IMR-90 (cell line): ENCODE measurements around the gene MELTF.

Experiments used
- CTCF ChIP-seq: conservative IDR thresholded peaks from 2 replicates; pipeline ENCODE4 v1.5.1; 2012; ENCODE audit warnings: mild to moderate bottlenecking, low read depth, low read length, improper control_type of control experiment
- ELK1 ChIP-seq: fragments of 150-350 bp; IDR thresholded peaks from 2 replicates; pipeline ENCODE4 v1.6.1; 2016; ENCODE audit warnings: low read depth, mild to moderate bottlenecking, low read length, moderate library complexity, borderline replicate concordance
- MAFK ChIP-seq: IDR thresholded peaks from 2 replicates; pipeline ENCODE4 v1.6.1; 2012; ENCODE audit warnings: low read depth, low read length, improper control_type of control experiment
- POLR2A ChIP-seq: IDR thresholded peaks from 2 replicates; pipeline ENCODE4 v1.6.1; 2012; ENCODE audit warnings: mild to moderate bottlenecking, low read depth, low read length

DNA sequence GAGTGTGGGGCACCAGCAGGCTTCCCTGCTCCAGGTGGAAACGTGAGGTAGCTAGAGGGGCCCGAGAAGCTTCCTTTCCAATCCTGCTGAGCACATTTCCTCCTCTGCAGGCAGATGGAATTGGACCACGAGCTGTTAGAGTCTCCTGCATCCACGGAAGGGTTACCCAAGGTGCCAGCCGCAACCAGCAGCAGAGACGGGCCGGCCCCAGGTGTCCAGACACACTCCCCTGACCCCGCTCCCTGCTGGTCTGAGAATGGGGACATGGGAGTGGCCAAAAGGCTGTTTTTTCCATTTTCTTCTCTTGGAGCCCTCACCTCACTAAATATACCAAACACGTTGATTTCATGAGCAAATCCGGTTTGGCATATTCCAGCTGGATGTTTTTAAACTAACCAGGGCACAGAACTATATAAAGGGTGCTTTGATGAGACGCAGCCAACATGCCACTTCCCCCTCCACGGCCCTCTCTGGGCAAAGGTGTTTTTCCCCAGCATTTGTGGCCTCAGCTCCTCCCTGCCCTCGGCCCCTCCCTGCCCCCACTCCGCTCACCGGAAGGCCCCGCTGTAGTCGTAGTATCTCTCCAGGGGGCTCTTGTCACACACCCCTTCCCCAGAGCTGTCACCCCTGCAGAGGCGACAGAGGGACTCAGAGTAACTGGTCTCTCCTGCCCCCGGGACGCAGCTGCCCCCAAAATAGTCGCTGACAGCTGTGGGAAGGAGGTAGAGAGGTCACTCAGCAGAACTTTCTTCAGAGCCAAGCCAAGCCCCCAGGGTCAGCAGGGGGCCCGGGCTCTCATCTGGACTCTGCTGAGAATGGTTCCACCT, 7.0 kb downstream of the MELTF start:
- TF ChIP-seq POLR2A, result no peak
- no peak for TF ChIP-seq CTCF
- TF ChIP-seq ELK1, result no peak
- TF ChIP-seq MAFK, result no peak
